ENCODE results near the gene PAK4.

- no peak for TF ChIP-seq TAF1 (IDR thresholded peaks at IDR 0.05; ENCODE audit: borderline replicate concordance, low read depth, low read length)
- no peak for TF ChIP-seq POLR2A (IDR thresholded peaks at IDR 0.05; ENCODE audit: low read depth, low read length)
Observed at GRCh38 chr19:39097721-39098120, 27.9 kb upstream of the PAK4 start.
